Esophagus squamous epithelium (tissue), 5 donors: ENCODE data around the gene DAB2. TPM values are rescaled to one million over a fixed set of nuclear protein-coding genes. Genes with fewer than 3 reads are reported as not detected.

Experiments used
- DNase-seq: peaks from one replicate; lab custom pipeline; 2025; lab: John Stamatoyannopoulos, UW
- H3K27ac ChIP-seq, 4 donors: fragments of 200-600 bp; sonication (generic); one replicate each; pipeline ENCODE4 v1.5.1; 2016 to 2019; ENCODE audit warnings: mild to moderate bottlenecking in 1 of 4
- H3K27me3 ChIP-seq, 4 donors: fragments of 200-600 bp; sonication (generic); 1 replicate in 3 of 4; 2 replicates in 1 of 4; pipeline versions ENCODE4 v1.5.1 to v1.6.0; 2017 to 2021; ENCODE audit warnings: antibody characterized with exemption in 1 of 4
- H3K36me3 ChIP-seq, 3 donors: fragments of 200-600 bp; sonication (generic); one replicate each; pipeline ENCODE4 v1.5.1; 2016 to 2019
- H3K4me1 ChIP-seq, 3 donors: fragments of 200-600 bp; sonication (generic); one replicate each; pipeline ENCODE4 v1.5.1; 2017 to 2019
- H3K4me3 ChIP-seq, 4 donors: fragments of 200-600 bp; sonication (generic); 1 replicate in 3 of 4; 2 replicates in 1 of 4; pipeline ENCODE4 v1.5.1; 2016 to 2019; ENCODE audit warnings: mild to moderate bottlenecking in 2 of 4, moderate library complexity in 1 of 4
- H3K9me3 ChIP-seq, 3 donors: fragments of 200-600 bp; sonication (generic); one replicate each; pipeline ENCODE4 v1.5.1; 2016 to 2019
- POLR2A ChIP-seq, 4 donors: fragments of 450-650 bp; IDR thresholded peaks; one replicate each; pipeline ENCODE4 v1.6.1; 2017; ENCODE audit warnings: antibody characterized with exemption in 4 of 4, mild to moderate bottlenecking in 4 of 4, moderate library complexity in 3 of 4
- WGBS, 2 donors: methylation state at CpG; one replicate each; pipeline ENCODE4 v1.1.5; 2018; 5-methylcytosine and 5-hydroxymethylcytosine counted together
- intact Hi-C: fragments of 100-400 bp; cut with DNase I; formaldehyde crosslinking; loops from one replicate; pipeline ENCODE4 v1.15.0; 2022
- total RNA-seq, 4 donors: library from RNA; depleted of rRNA; stranded (reverse); fragments of >200 nt; gene quantifications; one replicate each; pipeline ENCODE4 v1.1.0, GENCODE V29; 2016
- TF ChIP-seq, protein P1 (sequence below), 6 experiments: fragments of 450-650 bp in 4 of 6; fragments of 200-600 bp in 2 of 6; sonication (generic) in 2 of 6; IDR thresholded peaks; one replicate each; pipeline ENCODE4 v1.5.1; 2016 to 2019; ENCODE audit warnings: antibody characterized with exemption in 6 of 6, mild to moderate bottlenecking in 4 of 6, moderate library complexity in 4 of 6
- donor health status: DM: yes; HTN: yes; CAD: no.

Gene DAB2
- total RNA-seq, 4 donors from 2014 or later = 0.95 to 35.1 (median 11.8) TPM

DNA sequence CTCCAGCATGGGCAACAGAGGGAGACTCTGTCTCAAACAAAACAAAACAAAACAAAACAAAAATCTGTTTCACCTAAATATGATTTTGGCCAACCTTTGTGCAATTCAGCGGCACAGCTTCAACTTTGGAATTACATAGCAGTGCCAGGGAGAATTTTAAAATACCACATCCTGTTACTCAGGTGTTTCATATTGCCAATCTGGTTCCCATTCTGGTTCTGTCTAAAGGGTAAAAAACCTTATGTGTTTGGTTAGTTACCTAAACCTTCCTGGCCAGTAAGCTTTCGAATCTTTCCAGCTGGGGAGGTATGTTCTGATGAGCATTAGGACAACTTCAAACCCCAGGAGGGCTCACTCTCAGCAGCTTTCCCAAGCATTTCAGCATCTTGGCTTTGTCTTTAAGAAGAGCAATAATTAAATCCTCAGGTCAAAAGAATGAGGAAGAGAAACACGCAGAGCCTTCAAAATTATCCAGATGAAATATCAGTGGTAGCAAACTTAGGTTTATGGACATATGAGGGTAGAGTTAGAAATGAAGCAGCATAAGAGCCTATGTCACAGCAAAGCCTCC is 2.7 kb downstream of the DAB2 start:
- peaks cover 0 to 39% (median 0%) of the 10 kb centered on the region in 4 donors for H3K27me3 ChIP-seq
- no peaks in the 10 kb centered on the region for H3K36me3 ChIP-seq
- WGBS, 2 donors = 72 to 77% methylated on average over 3 of the region's 3 CpGs
- intact Hi-C loops = no loop called here
- no peak for TF ChIP-seq POLR2A (IDR thresholded peaks at IDR 0.05)
- TF ChIP-seq, protein P1, sequence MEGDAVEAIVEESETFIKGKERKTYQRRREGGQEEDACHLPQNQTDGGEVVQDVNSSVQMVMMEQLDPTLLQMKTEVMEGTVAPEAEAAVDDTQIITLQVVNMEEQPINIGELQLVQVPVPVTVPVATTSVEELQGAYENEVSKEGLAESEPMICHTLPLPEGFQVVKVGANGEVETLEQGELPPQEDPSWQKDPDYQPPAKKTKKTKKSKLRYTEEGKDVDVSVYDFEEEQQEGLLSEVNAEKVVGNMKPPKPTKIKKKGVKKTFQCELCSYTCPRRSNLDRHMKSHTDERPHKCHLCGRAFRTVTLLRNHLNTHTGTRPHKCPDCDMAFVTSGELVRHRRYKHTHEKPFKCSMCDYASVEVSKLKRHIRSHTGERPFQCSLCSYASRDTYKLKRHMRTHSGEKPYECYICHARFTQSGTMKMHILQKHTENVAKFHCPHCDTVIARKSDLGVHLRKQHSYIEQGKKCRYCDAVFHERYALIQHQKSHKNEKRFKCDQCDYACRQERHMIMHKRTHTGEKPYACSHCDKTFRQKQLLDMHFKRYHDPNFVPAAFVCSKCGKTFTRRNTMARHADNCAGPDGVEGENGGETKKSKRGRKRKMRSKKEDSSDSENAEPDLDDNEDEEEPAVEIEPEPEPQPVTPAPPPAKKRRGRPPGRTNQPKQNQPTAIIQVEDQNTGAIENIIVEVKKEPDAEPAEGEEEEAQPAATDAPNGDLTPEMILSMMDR (IDR thresholded peaks at IDR 0.05) = no peak
- no peaks in the 10 kb centered on the region for H3K9me3 ChIP-seq
- H3K27ac ChIP-seq = peak overlapping the region; percentile 73 to 85 (median 80)
- no peak for DNase-seq
- peak overlapping the region in 3 of 4 donors; percentile 2 to 70 (median 54) for H3K4me3 ChIP-seq
- H3K4me1 ChIP-seq = peaks cover 0 to 67% (median 2%) of the 10 kb centered on the region in 3 donors

GRCh38 chr5:39420482-39421145 is 4.2 kb downstream of the DAB2 start:
- peak overlapping the region in 2 of 4 donors; percentile 8 to 70 for H3K4me3 ChIP-seq
- intact Hi-C loops = no loop called here
- TF ChIP-seq, protein P1 (IDR thresholded peaks at IDR 0.05) = no peak
- TF ChIP-seq POLR2A (IDR thresholded peaks at IDR 0.05) = no peak
- H3K27me3 ChIP-seq = peaks cover 0 to 24% (median 0%) of the 10 kb centered on the region in 4 donors
- peak overlapping the region; percentile 39 to 85 (median 70) for H3K27ac ChIP-seq
- WGBS, 2 donors = 43 to 45% methylated on average over 5 to 6 of the region's 6 CpGs
- peaks cover 0 to 54% (median 2%) of the 10 kb centered on the region in 3 donors for H3K4me1 ChIP-seq
- H3K9me3 ChIP-seq = no peaks in the 10 kb centered on the region
- no peak for DNase-seq
- no peaks in the 10 kb centered on the region for H3K36me3 ChIP-seq

- no peaks in the 10 kb centered on the region for H3K36me3 ChIP-seq
- H3K9me3 ChIP-seq = no peaks in the 10 kb centered on the region
- TF ChIP-seq, protein P1 (IDR thresholded peaks at IDR 0.05) = no peak
- TF ChIP-seq POLR2A (IDR thresholded peaks at IDR 0.05) = no peak
- intact Hi-C loops = no loop called here
- H3K27me3 ChIP-seq = peaks cover 0 to 16% (median 0%) of the 10 kb centered on the region in 4 donors
- no peak overlapping the region for H3K4me3 ChIP-seq
- 35 to 44% methylated on average over 1 of the region's 1 CpG for WGBS, 2 donors
- peaks cover 0 to 50% (median 2%) of the 10 kb centered on the region in 3 donors for H3K4me1 ChIP-seq
- peak overlapping the region in 3 of 4 donors; percentile 39 to 85 (median 60) for H3K27ac ChIP-seq
- DNase-seq = no peak
Measured at GRCh38 chr5:39419796-39420195, 5.0 kb downstream of the DAB2 start.

GRCh38 chr5:39417979-39418378 is 6.8 kb downstream of the DAB2 start:
- Histone ChIP-seq H3K27me3 (no peaks in the 10 kb centered on the region), H3K9me3 (no peaks in the 10 kb centered on the region), H3K36me3 (no peaks in the 10 kb centered on the region), H3K4me1 (peaks cover 0 to 44% (median 2%) of the 10 kb centered on the region in 3 donors), H3K4me3 (no peak overlapping the region), H3K27ac (no peak overlapping the region)
- no peak for TF ChIP-seq POLR2A (IDR thresholded peaks at IDR 0.05)
- TF ChIP-seq, protein P1 (IDR thresholded peaks at IDR 0.05) = no peak
- 66 to 73% methylated on average over 3 of the region's 3 CpGs for WGBS, 2 donors
- no peak for DNase-seq
- intact Hi-C loops = no loop called here

DNA sequence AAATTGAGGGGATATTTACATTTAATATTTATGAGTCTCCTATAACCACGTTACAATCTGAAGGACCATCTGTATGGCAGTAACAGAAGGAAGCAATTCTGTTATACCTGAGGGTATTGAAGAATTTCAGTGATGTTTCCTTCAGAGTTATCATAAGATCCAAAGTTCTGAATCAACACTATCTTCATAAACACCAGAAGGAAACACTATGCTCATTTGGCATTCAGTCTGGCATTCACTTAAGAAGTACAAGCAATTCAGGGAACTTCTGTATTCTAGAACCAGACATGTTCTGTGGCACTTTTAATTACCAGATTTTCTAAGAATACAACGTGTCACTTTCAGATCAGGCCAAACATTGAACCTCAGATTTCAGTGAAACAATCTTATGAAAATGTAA is 9.6 kb downstream of the DAB2 start:
- no peak for TF ChIP-seq POLR2A (IDR thresholded peaks at IDR 0.05)
- TF ChIP-seq, protein P1 (IDR thresholded peaks at IDR 0.05) = no peak
- no peaks in the 10 kb centered on the region for H3K36me3 ChIP-seq
- DNase-seq = no peak
- WGBS, 2 donors = 32 to 47% methylated on average over 2 of the region's 2 CpGs
- peak overlapping the region in 1 of 4 donors; percentile 36 for H3K27ac ChIP-seq
- no peaks in the 10 kb centered on the region for H3K27me3 ChIP-seq
- no peak overlapping the region for H3K4me3 ChIP-seq
- H3K4me1 ChIP-seq = peaks cover 0 to 48% (median 13%) of the 10 kb centered on the region in 3 donors
- intact Hi-C loops = no loop called here
- H3K9me3 ChIP-seq = no peaks in the 10 kb centered on the region
